Ishikawa (cell line): Measurements from ENCODE around the gene FAM200C.

Source experiments
- CEBPB ChIP-seq: IDR thresholded peaks from 2 replicates; pipeline ENCODE4 v1.6.1; 2012
- CREB1 ChIP-seq: IDR thresholded peaks from 2 replicates; pipeline ENCODE4 v1.6.1; 2012; ENCODE audit warnings: low read depth
- EGR1 ChIP-seq: IDR thresholded peaks from 2 replicates; pipeline ENCODE4 v1.6.1; 2012
- EP300 ChIP-seq: IDR thresholded peaks from 2 replicates; pipeline ENCODE4 v1.6.1; 2012; ENCODE audit warnings: borderline replicate concordance
- FOXM1 ChIP-seq: IDR thresholded peaks from 2 replicates; pipeline ENCODE4 v1.6.1; 2012; ENCODE audit warnings: low read depth, borderline replicate concordance
- NFIC ChIP-seq: IDR thresholded peaks from 2 replicates; pipeline ENCODE4 v1.6.1; 2012
- RAD21 ChIP-seq: IDR thresholded peaks from 2 replicates; pipeline ENCODE4 v1.6.1; 2012; ENCODE audit warnings: low read depth
- TAF1 ChIP-seq: IDR thresholded peaks from 2 replicates; pipeline ENCODE4 v1.6.1; 2012; ENCODE audit warnings: low read depth, mild to moderate bottlenecking
- TCF12 ChIP-seq: IDR thresholded peaks from 2 replicates; pipeline ENCODE4 v1.6.1; 2012; ENCODE audit warnings: low read depth
- TEAD4 ChIP-seq: IDR thresholded peaks from 2 replicates; pipeline ENCODE4 v1.6.1; 2012
- YY1 ChIP-seq: IDR thresholded peaks from 2 replicates; pipeline ENCODE4 v1.6.1; 2012; ENCODE audit warnings: low read depth
- ZBTB7A ChIP-seq: IDR thresholded peaks from 2 replicates; pipeline ENCODE4 v1.6.1; 2012; ENCODE audit warnings: low read depth
- TF ChIP-seq, protein P1 (sequence below): IDR thresholded peaks from 2 replicates; pipeline ENCODE4 v1.6.1; 2012; ENCODE audit warnings: low read depth, mild to moderate bottlenecking
- TF ChIP-seq, protein P2 (sequence below): IDR thresholded peaks from 2 replicates; pipeline ENCODE4 v1.6.1; 2012
- TF ChIP-seq, protein P3 (sequence below): IDR thresholded peaks from 2 replicates; pipeline ENCODE4 v1.6.1; 2012

FAM200C gene

DNA sequence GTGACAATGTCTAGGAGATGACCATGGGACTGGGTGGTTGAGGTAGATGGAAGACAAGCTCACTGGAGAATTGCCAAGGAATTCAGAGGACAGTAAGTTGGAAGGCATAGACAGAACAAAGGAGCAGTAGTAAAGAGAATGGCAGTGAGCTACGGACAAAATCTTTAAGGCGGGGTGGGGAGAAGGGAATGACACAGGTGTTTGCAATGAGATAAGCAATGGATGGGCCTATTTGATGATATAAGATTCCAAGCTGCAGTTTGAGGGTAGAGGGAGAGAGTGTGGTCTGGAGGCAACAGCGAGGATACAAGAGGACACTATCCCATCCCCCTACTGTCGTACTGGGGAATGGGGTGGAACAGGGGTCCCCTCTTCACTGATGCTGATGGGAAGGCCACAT lies 36.2 kb upstream of the FAM200C start:
- TF ChIP-seq TEAD4 (no peak), NFIC (no peak), CREB1 (no peak), EP300 (no peak), EGR1 (no peak), YY1 (no peak)
- TF ChIP-seq, protein P1, sequence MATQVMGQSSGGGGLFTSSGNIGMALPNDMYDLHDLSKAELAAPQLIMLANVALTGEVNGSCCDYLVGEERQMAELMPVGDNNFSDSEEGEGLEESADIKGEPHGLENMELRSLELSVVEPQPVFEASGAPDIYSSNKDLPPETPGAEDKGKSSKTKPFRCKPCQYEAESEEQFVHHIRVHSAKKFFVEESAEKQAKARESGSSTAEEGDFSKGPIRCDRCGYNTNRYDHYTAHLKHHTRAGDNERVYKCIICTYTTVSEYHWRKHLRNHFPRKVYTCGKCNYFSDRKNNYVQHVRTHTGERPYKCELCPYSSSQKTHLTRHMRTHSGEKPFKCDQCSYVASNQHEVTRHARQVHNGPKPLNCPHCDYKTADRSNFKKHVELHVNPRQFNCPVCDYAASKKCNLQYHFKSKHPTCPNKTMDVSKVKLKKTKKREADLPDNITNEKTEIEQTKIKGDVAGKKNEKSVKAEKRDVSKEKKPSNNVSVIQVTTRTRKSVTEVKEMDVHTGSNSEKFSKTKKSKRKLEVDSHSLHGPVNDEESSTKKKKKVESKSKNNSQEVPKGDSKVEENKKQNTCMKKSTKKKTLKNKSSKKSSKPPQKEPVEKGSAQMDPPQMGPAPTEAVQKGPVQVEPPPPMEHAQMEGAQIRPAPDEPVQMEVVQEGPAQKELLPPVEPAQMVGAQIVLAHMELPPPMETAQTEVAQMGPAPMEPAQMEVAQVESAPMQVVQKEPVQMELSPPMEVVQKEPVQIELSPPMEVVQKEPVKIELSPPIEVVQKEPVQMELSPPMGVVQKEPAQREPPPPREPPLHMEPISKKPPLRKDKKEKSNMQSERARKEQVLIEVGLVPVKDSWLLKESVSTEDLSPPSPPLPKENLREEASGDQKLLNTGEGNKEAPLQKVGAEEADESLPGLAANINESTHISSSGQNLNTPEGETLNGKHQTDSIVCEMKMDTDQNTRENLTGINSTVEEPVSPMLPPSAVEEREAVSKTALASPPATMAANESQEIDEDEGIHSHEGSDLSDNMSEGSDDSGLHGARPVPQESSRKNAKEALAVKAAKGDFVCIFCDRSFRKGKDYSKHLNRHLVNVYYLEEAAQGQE = no peak

DNA sequence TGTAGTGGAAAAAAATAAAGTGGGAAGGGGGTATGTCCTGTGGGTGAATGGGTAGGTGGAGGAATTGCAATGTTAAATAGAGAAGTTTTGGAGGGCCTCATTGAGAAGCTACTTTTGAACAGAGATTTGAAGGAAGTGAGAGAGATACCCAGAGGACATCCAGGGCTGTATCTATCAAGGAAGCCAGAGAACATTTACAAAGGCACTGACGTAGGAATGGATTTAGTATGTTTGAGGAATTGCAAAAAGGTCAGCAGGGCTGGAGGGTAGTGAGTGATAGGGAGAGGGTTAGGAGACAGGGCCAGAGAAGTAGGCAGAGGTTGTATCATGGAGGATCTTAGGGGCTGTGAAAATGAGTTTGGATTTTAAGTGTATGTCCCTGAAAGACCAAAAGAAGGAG lies 35.7 kb upstream of the FAM200C start:
- no peak for TF ChIP-seq TAF1
- TF ChIP-seq, protein P2, sequence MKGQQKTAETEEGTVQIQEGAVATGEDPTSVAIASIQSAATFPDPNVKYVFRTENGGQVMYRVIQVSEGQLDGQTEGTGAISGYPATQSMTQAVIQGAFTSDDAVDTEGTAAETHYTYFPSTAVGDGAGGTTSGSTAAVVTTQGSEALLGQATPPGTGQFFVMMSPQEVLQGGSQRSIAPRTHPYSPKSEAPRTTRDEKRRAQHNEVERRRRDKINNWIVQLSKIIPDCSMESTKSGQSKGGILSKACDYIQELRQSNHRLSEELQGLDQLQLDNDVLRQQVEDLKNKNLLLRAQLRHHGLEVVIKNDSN = no peak
- no peak for TF ChIP-seq TCF12
- TF ChIP-seq, protein P1 = no peak
- no peak for TF ChIP-seq CREB1
- TF ChIP-seq EP300 = no peak
- no peak for TF ChIP-seq CEBPB
- no peak for TF ChIP-seq NFIC
- TF ChIP-seq, protein P3, sequence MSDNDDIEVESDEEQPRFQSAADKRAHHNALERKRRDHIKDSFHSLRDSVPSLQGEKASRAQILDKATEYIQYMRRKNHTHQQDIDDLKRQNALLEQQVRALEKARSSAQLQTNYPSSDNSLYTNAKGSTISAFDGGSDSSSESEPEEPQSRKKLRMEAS = no peak
- TF ChIP-seq RAD21 = no peak
- TF ChIP-seq EGR1 = no peak
- no peak for TF ChIP-seq ZBTB7A
- no peak for TF ChIP-seq FOXM1
- no peak for TF ChIP-seq TEAD4
- no peak for TF ChIP-seq YY1

DNA sequence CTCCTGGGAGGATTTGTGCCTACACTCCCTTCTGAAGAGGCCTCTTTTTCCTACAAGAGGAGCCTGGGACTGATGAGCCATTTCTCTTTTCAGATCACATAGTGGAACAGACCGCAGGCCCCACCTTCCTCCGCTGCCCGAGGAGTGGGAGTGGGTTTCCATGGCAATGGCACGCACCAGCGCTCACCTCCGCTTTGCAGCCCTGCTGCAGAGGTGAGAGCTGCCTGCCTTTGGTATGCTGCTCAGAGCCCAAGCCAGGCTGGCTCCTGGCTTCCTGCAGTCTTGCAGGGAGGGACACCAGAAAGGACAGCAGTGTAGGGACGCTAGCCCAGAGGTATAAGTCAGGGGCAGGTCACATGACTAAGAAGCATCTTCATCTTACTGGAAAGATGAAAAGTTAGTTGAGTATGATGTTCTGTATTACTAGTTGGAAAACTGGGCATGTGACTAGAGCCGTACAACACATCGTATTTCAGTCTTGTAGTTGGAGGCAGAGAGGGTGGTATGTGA lies 34.2 kb upstream of the FAM200C start:
- TF ChIP-seq NFIC = no peak
- 0 out of 2 replicates have a peak, but pooled peaks have one; percentile 34 for TF ChIP-seq TEAD4
- TF ChIP-seq YY1 = no peak
- no peak for TF ChIP-seq FOXM1
- no peak for TF ChIP-seq EP300
- no peak for TF ChIP-seq ZBTB7A
- TF ChIP-seq, protein P1 = no peak
- TF ChIP-seq RAD21 = no peak
- no peak for TF ChIP-seq CEBPB
- peak; percentile 67 for TF ChIP-seq EGR1
- TF ChIP-seq, protein P2 = peak; percentile 60
- TF ChIP-seq CREB1 = no peak
- TF ChIP-seq TCF12 = no peak
- TF ChIP-seq TAF1 = no peak
- TF ChIP-seq, protein P3 = no peak

DNA sequence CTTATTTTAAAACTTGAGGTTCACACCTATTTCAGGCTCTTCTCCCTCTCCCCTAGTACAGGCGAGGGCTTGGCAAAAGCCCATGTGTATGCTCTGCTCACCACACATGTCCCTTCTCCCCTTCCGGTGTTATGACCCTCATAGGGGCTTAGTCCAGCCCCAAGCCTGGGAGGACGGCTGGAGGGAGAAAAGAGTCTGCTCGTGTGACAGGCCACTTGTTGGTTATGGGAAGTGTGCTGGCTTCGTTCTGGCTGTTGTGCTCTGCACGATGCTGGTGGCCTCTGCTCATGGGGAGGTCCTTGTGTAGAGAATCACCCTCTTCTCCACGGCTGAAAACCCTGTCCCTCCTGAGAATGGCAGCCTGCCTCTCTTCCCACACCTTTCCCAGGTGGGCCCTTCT lies 32.9 kb upstream of the FAM200C start:
- no peak for TF ChIP-seq TEAD4
- TF ChIP-seq EP300 = no peak
- TF ChIP-seq, protein P1 = no peak
